B cell (primary cell): Measurements from ENCODE around the gene NXF2. TPM values are rescaled to one million over a fixed set of nuclear protein-coding genes. Genes with fewer than 3 reads are reported as not detected.
"Not testable (repeated sequence)": the region's sequence is repeated elsewhere in the genome, so short reads cannot be mapped to it uniquely, and the experiment has no call there.

ENCODE experiments used
- ATAC-seq: fragments of 200-7000 bp; cut with Tn5 transposase; one replicate; pipeline ENCODE4 v1.10.0; 2021; ENCODE audit warnings: low read depth, mild to moderate bottlenecking, moderate number of reproducible peaks, moderate library complexity
- CTCF ChIA-PET: fragments of 350-600 bp; sonication (Branson Sonifier 250); formaldehyde crosslinking; loops from one replicate; lab custom pipeline; 2021; ENCODE audit warnings: antibody characterized with exemption, inconsistent platforms; lab: Charles Lee
- POLR2A ChIA-PET: fragments of 350-600 bp; sonication (Branson Sonifier 250); formaldehyde crosslinking; loops from one replicate; lab custom pipeline; 2021; ENCODE audit warnings: antibody characterized with exemption; lab: Charles Lee
- DNase-seq: peaks from one replicate; pipeline ENCODE4 v3.0.0; 2013
- H2AFZ ChIP-seq: 2 replicates; pipeline ENCODE4 v1.6.1; 2012; ENCODE audit warnings: mild to moderate bottlenecking, low read depth, low read length; ENCODE audit not compliant: insufficient read depth, poor library complexity, severe bottlenecking
- H3K27ac ChIP-seq, 2 donors: 1 replicate in 1 of 2; 2 replicates in 1 of 2; pipeline ENCODE4 v1.5.1; 2012 to 2013; ENCODE audit warnings: low read length in 2 of 2, mild to moderate bottlenecking in 2 of 2, moderate library complexity in 1 of 2
- H3K27me3 ChIP-seq, 4 experiments: fragments of 200-600 bp in 1 of 4; sonication (generic) in 1 of 4; replicated peaks in 1 of 4; 1 replicate in 2 of 4; 2 replicates in 2 of 4; pipeline versions ENCODE4 v1.6.1 to v1.7.0; 2013 to 2016; ENCODE audit warnings: low read length in 3 of 4, mild to moderate bottlenecking in 2 of 4, mixed read lengths in 1 of 4, moderate library complexity in 1 of 4; ENCODE audit not compliant: insufficient read depth in 4 of 4, control insufficient read depth in 3 of 4; ENCODE audit errors: control extremely low read depth in 1 of 4
- H3K36me3 ChIP-seq, 2 experiments: replicated peaks in 1 of 2; 1 replicate in 1 of 2; 2 replicates in 1 of 2; pipeline versions ENCODE4 v1.6.1 to v1.7.1; 2013; ENCODE audit warnings: low read length in 1 of 2; ENCODE audit not compliant: insufficient read depth in 2 of 2, control insufficient read depth in 1 of 2; ENCODE audit errors: control extremely low read depth in 1 of 2, extremely low read depth in 1 of 2
- H3K4me1 ChIP-seq, 2 donors: fragments of 200-600 bp in 1 of 2; sonication (generic) in 1 of 2; 1 replicate in 1 of 2; 2 replicates in 1 of 2; pipeline versions ENCODE4 v1.5.1 to v1.6.1; 2013 to 2017; ENCODE audit warnings: low read length in 2 of 2; ENCODE audit not compliant: control insufficient read depth in 2 of 2, insufficient read depth in 2 of 2
- H3K4me2 ChIP-seq: replicated peaks from 2 replicates; pipeline ENCODE3; 2012; ENCODE audit warnings: mild to moderate bottlenecking, low read depth, low read length; ENCODE audit not compliant: poor library complexity, severe bottlenecking
- H3K4me3 ChIP-seq, 5 experiments: fragments of 200-600 bp in 1 of 5; sonication (generic) in 1 of 5; 1 replicate in 3 of 5; 2 replicates in 2 of 5; pipeline versions ENCODE4 v1.5.1 to v1.7.0; 2011 to 2016; ENCODE audit warnings: low read length in 4 of 5, mild to moderate bottlenecking in 4 of 5, low read depth in 2 of 5, control low read depth in 1 of 5, moderate library complexity in 1 of 5; ENCODE audit not compliant: insufficient read depth in 1 of 5; ENCODE audit errors: control extremely low read depth in 1 of 5, extremely low read depth in 1 of 5
- H3K79me2 ChIP-seq: fragments of 200-600 bp; sonication (generic); one replicate; pipeline ENCODE4 v1.6.0; 2016; ENCODE audit warnings: low read length; ENCODE audit not compliant: control insufficient read depth, insufficient read depth
- H3K9ac ChIP-seq: fragments of 200-600 bp; sonication (generic); 2 replicates; pipeline ENCODE4 v1.6.1; 2017; ENCODE audit warnings: mild to moderate bottlenecking, low read length, moderate library complexity
- H3K9me3 ChIP-seq, 3 donors: one replicate each; pipeline versions ENCODE4 v1.6.1 to v1.7.1; 2013; ENCODE audit warnings: low read length in 2 of 3; ENCODE audit not compliant: control insufficient read depth in 2 of 3, insufficient read depth in 1 of 3; ENCODE audit errors: control extremely low read depth in 1 of 3
- H4K20me1 ChIP-seq: 2 replicates; pipeline ENCODE4 v1.6.0; 2012; ENCODE audit warnings: mild to moderate bottlenecking, low read length; ENCODE audit not compliant: insufficient read depth, control insufficient read depth, poor library complexity, severe bottlenecking
- H3K27ac Mint-ChIP-seq: one replicate; pipeline ENCODE4 v1.8.0; 2021; ENCODE audit warnings: mixed read lengths
- H3K27me3 Mint-ChIP-seq: one replicate; pipeline ENCODE4 v1.8.0; 2021; ENCODE audit warnings: mixed read lengths
- H3K4me1 Mint-ChIP-seq: one replicate; pipeline ENCODE4 v1.8.0; 2021; ENCODE audit warnings: mixed read lengths
- H3K4me3 Mint-ChIP-seq: one replicate; pipeline ENCODE4 v1.8.0; 2021; ENCODE audit warnings: mixed read lengths
- H3K9me3 Mint-ChIP-seq: one replicate; pipeline ENCODE4 v1.8.0; 2022; ENCODE audit warnings: mixed read lengths; ENCODE audit not compliant: insufficient read depth
- WGBS: methylation state at CpG from one replicate; pipeline ENCODE4 v1.1.5; 2013; ENCODE audit warnings: missing lambda C conversion rate; ENCODE audit not compliant: insufficient coverage; 5-methylcytosine and 5-hydroxymethylcytosine counted together
- intact Hi-C: fragments of 100-400 bp; cut with micrococcal nuclease; formaldehyde crosslinking; loops from one replicate; pipeline ENCODE4 v1.10.0; 2022
- polyA minus RNA-seq: library from RNA; depleted of rRNA, polyadenylated mRNA; stranded (reverse); fragments of >200 nt; gene quantifications from 2 replicates; pipeline ENCODE4 v1.2.3, GENCODE V29; 2012
- polyA plus RNA-seq: library from polyadenylated mRNA; depleted of rRNA; stranded (reverse); fragments of >200 nt; gene quantifications from 2 replicates; pipeline ENCODE4 v1.2.3, GENCODE V29; 2012
- total RNA-seq, 2 donors: library from RNA; stranded (reverse); fragments of 120-200 nt in 1 of 2; gene quantifications; 1 replicate in 1 of 2; 2 replicates in 1 of 2; pipeline versions ENCODE4 v1.2.3 to v1.2.4, GENCODE V29; 2013 to 2022

NXF2 gene, protein sequence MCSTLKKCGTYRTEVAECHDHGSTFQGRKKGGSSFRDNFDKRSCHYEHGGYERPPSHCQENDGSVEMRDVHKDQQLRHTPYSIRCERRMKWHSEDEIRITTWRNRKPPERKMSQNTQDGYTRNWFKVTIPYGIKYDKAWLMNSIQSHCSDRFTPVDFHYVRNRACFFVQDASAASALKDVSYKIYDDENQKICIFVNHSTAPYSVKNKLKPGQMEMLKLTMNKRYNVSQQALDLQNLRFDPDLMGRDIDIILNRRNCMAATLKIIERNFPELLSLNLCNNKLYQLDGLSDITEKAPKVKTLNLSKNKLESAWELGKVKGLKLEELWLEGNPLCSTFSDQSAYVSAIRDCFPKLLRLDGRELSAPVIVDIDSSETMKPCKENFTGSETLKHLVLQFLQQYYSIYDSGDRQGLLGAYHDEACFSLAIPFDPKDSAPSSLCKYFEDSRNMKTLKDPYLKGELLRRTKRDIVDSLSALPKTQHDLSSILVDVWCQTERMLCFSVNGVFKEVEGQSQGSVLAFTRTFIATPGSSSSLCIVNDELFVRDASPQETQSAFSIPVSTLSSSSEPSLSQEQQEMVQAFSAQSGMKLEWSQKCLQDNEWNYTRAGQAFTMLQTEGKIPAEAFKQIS
- total RNA-seq (not detected in 2 replicates), polyA plus RNA-seq (not detected in 2 replicates), polyA minus RNA-seq (not detected in 2 replicates)
- total RNA-seq (2013), result not detected

DNA sequence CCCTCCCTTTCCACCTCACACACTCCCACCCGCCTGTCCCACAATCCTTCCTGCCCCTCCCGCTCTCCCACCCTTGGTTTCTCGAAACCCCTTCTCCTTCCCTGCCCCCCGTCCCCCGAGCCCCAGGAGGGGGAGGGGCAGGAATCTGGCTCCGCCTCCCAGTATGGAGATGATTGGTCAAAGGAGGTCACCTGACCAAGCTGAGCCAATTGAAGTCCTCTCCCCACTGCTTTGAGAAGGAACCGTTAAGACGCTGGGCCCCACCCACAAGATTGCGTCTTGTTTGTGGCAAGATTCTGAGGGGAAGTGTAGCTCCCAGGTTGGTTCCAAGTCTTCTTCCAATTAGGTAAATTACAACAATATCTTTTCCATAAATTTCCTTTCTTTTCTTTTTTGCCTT lies at the start of gene NXF2:
Gene NXF2, plus strand, starts transcription at position 275 of the 400 bp plus-strand sequence. CDS start 59,912 bp downstream, outside the sequence.
- H3K9ac ChIP-seq, H3K4me3 ChIP-seq, DNase-seq, H3K27me3 Mint-ChIP-seq, POLR2A ChIA-PET, H3K27me3 ChIP-seq, ATAC-seq, H3K79me2 ChIP-seq, H4K20me1 ChIP-seq, H3K4me2 ChIP-seq, H3K9me3 ChIP-seq, H3K27ac Mint-ChIP-seq, H3K36me3 ChIP-seq, H3K4me3 Mint-ChIP-seq, H3K27ac ChIP-seq, H2AFZ ChIP-seq, intact Hi-C loops, H3K9me3 Mint-ChIP-seq, H3K4me1 ChIP-seq, CTCF ChIA-PET, H3K4me1 Mint-ChIP-seq: not testable (repeated sequence)
- no CpG with 5 or more reads among the region's 9 CpGs for WGBS

DNA sequence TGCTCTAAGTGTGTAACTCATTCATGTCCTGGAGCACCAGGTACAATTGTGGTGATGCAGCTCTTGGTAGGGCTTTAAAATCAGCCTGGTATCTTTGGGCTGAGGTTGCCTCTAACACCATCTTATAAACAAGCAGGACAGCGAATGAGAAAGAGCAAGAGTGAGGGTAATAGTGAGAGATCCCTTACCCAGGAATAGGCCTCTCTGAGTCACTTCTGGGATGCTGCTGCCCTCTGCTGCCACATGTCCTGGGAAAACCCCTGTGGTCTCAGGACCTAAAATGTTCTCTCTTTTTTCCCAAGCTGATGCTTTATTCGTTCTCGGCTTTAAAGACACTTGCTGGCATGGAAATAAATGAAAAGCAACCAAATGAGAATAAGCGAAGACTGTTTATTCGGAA lies 39.0 kb upstream of the NXF2 start:
- H3K27me3 ChIP-seq, H3K4me3 ChIP-seq, H2AFZ ChIP-seq, H3K4me1 Mint-ChIP-seq, H3K4me3 Mint-ChIP-seq, H3K9me3 Mint-ChIP-seq, H3K36me3 ChIP-seq, H3K4me1 ChIP-seq, H3K27ac ChIP-seq, H3K79me2 ChIP-seq, H3K27ac Mint-ChIP-seq, intact Hi-C loops, H3K9ac ChIP-seq, H3K27me3 Mint-ChIP-seq, DNase-seq, H3K9me3 ChIP-seq, H4K20me1 ChIP-seq, CTCF ChIA-PET, POLR2A ChIA-PET, H3K4me2 ChIP-seq, ATAC-seq: not testable (repeated sequence)
- WGBS, result no CpG with 5 or more reads among the region's 5 CpGs

DNA sequence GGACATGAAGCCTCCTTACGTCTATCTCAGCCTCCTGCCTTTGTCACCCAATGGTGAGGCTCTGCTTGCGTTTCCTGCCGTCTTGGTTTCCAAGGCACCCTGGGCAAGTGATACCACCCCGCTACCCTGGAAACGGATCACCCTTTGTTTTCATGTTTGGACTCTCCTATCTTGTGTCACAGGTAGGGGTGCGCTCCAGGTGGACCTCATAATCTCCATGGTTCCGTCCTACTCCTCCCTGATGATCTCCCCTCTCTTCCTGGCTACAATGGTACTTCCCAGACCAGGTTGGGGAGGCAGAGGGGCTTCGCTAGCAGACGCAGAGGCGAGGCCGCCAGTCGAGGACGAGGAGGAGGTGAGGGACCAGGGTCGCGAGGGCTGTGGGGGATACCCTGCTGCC lies 32.0 kb upstream of the NXF2 start, which contains the start of gene TCP11X1:
Gene TCP11X1, plus strand, starts transcription at position 316 of the 400 bp plus-strand sequence.
- H3K9ac ChIP-seq, H3K9me3 ChIP-seq, H3K36me3 ChIP-seq, ATAC-seq, H3K27ac ChIP-seq, POLR2A ChIA-PET, H3K9me3 Mint-ChIP-seq, H2AFZ ChIP-seq, H3K27me3 Mint-ChIP-seq, intact Hi-C loops, H3K4me1 Mint-ChIP-seq, H3K4me3 Mint-ChIP-seq, H3K27me3 ChIP-seq, H3K4me1 ChIP-seq, H3K27ac Mint-ChIP-seq, DNase-seq, H3K4me3 ChIP-seq, H4K20me1 ChIP-seq, CTCF ChIA-PET, H3K79me2 ChIP-seq, H3K4me2 ChIP-seq: not testable (repeated sequence)
- no CpG with 5 or more reads among the region's 15 CpGs for WGBS

DNA sequence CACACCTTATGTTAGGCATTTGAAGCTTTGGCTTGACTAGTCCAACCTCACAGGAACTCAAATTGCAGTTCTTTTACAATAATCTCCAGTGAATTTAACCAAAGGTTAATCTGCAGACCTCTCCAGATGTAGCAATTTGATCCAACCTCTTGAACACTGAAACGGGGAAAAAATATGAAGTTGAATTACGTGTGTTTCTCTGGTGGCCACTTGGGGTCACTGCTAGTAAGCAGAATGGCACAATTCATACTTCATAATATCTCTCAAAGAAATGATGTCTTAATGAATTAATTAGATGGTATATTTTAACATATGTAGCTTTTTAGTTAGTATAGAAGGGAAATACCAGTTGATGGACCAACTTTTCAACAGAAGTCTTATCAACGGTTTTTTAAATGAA lies 30.5 kb upstream of the NXF2 start:
- no CpG with 5 or more reads among the region's 3 CpGs for WGBS
- H3K79me2 ChIP-seq, POLR2A ChIA-PET, H3K9me3 ChIP-seq, H3K27ac Mint-ChIP-seq, H3K4me1 ChIP-seq, H3K27me3 ChIP-seq, H3K36me3 ChIP-seq, ATAC-seq, H3K4me3 Mint-ChIP-seq, CTCF ChIA-PET, H3K9me3 Mint-ChIP-seq, H3K27me3 Mint-ChIP-seq, H3K9ac ChIP-seq, H2AFZ ChIP-seq, H3K27ac ChIP-seq, H3K4me1 Mint-ChIP-seq, H4K20me1 ChIP-seq, H3K4me3 ChIP-seq, H3K4me2 ChIP-seq, intact Hi-C loops, DNase-seq: not testable (repeated sequence)
